ENCODE measurements around the gene GOLGA8J.

DNA sequence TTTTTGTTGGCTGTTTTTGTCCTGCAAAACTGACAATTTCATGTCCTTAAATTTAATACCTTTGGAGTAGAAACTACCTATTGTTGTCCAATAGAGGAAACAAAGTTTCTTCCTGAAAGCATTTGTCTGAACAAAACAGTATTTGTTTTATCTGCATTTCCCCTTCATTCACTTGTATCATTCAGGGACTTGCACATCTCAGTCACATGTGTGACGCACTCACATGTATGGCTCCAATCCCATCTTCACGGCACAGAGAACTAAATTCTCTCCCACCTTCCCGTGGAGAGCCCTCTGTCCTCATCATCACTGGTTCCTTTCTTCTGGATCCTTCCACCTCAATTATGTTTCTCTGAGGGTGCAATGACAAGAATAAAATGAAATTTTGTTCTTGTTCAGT, 49.5 kb upstream of the GOLGA8J start:
- TF ChIP-seq CTCF (IDR thresholded peaks at IDR 0.05) (no peak), POLR2A (IDR thresholded peaks at IDR 0.05) (no peak)
